ENCODE data around the gene ZNF33B.

- TF ChIP-seq POLR2AphosphoS5 (IDR thresholded peaks at IDR 0.05; ENCODE audit: low read depth, low read length) (no peak), SIN3A (IDR thresholded peaks at IDR 0.05; ENCODE audit: borderline replicate concordance, insufficient read depth, low read length) (no peak)
Measured at GRCh38 chr10:42652858-42653257, 14.5 kb upstream of the ZNF33B start.
